SKM-1 treated with dmso at 0.1 percent for 144 hours (cell line): Measurements from ENCODE around the gene PLCB1.
"Not testable (repeated sequence)": the region's sequence is repeated elsewhere in the genome, so short reads cannot be mapped to it uniquely, and the experiment has no call there.

ENCODE experiments used
- DNase-seq: peaks from one replicate; lab custom pipeline; 2025; ENCODE audit not compliant: unreplicated experiment; lab: John Stamatoyannopoulos, UW

The PLCB1 gene

DNA sequence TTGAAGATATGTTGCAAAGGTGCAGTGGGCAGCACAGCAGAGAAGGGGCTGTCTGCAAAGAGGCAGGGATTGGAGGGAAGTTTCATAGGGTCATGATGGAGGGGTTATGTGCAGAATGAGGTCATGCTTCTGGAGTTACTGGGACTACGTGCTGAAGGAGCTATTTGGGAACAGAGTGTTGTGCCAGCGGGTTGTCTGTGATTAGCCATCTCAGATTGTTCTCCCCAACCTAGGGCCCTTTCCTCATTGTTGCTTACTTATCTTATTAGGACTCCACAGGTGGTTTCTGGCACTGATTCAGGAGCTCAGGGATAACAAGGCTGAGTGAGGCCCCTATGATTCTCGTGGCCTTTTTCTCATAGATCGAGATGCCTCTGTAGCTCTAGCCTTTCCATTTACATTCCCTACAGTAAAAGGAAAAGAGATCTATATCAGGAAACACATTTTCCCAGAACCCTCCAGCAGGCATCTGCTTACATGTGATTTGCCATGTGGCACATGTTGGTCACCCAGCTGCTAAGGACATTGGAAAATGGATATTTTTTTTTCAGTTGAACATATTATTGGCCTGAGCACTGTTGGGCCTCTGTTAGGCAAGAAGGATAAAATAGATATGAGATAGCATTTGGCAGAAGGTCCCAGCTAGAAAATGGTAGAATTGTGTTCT lies 507.2 kb downstream of the PLCB1 start:
- no peak for DNase-seq

DNA sequence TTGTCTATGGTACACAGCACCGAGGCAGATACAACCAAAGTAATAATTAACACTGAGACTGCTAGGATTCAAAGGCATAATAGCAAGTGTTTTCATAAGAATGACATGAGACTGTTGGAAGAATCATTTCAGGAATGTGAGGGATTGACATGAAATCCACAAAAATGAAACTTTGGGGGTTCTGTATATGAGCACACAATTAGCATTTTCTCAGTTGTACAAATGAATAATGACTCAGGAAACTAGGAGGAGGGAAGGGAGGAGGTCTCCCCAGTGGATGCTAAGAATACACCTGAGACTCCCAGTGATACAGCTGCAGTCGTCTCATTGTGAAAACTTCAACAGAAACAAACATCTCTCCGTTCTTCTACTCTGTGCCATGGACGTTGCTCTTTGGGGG lies 508.4 kb downstream of the PLCB1 start:
- DNase-seq = no peak

DNA sequence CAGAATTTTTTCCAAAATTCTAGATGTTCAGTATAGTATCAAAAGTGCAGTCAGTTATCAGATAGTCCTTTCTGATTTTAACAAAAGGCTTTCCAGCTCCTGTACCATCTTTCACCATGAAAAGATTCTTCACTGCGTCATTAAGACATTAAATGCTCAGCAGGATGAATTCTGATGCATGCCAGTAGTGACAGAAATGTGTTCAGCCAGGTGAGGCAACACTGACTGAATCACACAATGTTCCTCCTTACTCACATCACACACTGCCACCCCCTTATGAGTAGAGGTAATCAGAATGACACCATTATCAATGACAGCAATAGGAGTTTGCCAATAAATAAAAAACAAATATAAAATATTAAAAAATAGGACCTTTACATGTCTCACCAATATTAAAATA lies 510.2 kb downstream of the PLCB1 start:
- no peak for DNase-seq

DNA sequence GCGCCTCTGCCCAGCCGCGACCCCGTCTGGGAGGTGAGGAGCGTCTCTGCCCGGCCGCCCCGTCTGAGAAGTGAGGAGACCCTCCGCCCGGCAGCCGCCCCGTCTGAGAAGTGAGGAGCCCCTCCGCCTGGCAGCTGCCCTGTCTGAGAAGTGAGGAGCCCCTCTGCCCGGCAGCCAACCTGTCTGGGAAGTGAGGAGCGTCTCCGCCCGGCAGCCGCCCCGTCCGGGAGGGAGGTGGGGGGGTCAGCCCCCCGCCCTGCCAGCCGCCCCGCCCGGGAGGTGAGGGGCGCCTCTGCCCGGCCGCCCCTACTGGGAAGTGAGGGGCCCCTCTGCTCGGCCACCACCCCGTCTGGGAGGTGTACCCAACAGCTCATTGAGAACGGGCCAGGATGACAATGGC lies 512.4 kb downstream of the PLCB1 start:
- DNase-seq = not testable (repeated sequence)

DNA sequence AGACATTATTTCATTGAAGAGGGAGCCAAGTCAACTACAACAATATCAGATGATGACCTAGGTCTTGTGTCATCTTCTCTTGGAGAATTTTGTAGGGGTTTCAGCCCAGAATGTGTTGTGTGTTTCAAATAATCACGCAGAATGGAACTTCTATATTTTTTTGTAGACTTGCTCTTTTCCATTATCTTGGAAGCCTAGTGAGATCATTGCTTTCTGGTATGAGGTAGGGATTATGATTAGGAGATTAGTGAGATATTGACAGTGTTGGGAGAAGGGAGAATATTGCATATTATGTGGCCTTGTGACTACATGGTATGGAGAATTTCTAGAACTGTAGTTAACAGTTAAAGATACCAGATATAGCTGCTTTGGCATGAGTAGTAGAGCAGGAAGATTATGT lies 513.3 kb downstream of the PLCB1 start:
- DNase-seq = no peak

DNA sequence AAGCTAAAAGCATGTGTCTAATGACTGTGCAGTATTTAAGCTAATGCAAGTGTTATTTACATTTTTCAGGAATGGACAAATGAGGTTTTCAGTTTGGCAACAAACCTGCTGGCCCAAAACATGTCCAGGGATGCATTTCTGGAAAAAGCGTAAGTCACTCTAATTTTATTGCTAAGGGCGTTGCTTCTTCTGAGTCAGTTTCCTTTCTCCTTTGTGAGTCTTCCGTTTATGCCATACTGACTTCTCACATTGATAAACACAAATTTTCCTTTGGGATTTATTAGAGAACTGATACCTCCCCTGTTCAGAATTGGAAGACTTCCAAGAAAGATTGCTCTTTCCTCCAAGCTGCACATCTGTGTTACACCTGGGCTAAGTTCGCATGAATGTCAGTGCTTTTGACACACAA lies 514.0 kb downstream of the PLCB1 start:
- DNase-seq = no peak

DNA sequence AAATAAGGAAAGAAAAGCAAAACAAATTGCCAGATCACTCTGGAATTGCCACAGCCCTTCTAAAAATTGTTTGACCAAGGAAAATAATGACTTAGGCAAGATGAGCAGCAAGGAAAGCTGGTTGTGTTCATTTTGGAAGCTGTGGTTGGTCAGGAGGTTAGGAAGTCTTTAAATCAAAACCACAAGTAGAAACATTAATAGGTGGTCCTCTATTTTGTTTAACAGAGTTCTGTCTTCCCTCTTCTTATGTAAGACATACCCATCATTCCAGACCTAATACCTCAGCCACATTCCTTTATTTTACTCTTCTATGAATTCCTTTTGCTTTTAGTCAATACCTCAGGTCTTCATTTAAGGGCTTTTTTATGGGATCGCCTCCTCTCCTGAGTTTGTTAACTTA lies 514.6 kb downstream of the PLCB1 start:
- DNase-seq = no peak

DNA sequence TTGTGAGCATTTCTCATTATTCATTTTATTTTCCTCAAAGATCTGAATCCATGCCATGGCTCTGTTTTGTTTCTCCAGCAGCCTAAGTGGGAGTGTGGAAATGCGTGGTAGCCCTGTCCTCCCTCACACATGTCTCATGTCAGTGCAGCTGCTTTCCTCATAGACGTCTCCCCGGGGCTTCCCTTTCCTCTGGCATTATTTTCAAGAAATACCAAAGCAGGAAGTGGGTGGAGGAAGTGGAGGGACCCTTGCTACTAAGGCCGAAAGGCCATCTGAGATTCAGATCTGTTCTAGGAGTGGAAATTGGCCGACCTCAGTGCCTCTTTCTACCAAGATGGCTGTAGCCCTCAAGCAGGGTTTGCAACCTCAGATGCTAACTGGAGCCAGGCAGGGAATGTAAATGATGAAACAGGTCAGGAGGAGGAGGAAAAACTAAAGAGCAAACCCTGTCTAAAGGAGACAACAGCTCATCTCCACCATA lies 515.9 kb downstream of the PLCB1 start:
- DNase-seq = no peak

DNA sequence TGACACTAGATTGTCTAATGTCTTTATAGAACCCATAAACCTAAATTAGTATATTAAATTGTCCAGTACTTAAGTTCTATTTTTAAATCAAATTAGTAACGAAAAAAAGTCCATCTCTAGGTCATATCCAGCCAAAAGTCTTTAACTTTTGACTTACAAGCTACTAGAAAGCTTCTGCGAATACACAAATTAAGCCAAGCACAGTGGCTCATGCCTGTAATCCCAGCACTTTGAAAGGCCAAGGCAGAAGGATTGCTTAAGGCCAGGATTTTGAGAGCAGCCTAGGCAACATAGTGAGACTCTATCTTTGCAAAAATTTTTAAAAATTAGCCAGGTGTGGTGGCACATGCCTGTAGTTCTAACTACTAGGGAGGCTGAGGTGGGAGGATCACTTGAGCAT lies 516.4 kb downstream of the PLCB1 start:
- DNase-seq = no peak

DNA sequence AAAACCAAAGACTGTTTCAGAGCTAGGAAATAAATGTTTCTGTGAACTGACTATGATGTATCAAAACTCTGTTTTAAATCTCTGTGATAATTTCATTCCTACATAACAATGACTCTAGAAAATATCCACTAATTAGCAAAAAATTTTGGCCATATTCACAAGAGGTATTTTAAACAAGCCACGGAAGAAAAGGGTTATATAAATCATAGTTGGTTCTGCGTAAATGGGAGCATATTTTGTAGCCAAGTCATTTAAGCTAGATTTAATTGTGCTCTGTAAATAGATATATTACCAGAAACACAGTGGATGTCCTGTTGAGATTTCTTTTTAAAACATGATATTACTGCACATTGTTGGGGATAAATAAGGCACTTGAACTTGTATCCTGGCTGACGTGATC lies 520.3 kb downstream of the PLCB1 start:
- DNase-seq = no peak

DNA sequence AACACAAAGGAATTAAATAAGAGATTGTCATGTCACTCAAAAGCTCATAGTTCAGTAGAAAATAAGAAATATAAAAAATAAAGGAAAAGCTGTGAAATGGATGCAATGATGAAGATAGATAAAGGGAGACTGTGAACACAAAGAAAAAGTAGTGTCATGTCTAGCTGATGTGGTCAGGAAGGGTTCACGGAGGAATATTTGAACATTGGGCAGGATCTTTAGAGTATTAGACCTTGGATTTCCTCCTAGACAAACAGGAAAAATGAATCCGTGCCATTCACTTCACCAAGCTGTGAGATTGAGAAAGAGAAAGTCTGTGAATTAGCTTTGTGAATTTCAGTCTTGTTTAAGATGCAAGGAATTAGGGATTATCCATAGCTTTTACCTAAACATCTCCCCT lies 522.4 kb downstream of the PLCB1 start:
- no peak for DNase-seq

DNA sequence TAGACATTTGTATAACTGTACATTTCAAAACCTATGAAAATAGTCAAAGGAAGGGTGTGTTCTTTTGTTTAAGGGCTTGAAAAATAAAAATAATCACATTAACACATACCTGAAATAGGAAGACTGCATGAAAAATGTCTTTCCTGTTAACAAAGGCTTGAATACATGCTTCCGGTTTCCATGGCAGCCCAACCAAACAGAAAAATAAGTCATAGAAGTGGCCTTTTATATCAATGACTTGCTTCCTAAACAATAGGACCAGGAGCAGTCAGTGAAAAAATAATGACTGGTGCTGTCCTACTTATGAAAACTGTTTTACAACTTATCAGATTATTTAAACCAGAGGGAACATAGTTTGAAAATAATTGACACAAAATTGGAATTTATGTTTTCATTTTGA lies 524.3 kb downstream of the PLCB1 start:
- no peak for DNase-seq

DNA sequence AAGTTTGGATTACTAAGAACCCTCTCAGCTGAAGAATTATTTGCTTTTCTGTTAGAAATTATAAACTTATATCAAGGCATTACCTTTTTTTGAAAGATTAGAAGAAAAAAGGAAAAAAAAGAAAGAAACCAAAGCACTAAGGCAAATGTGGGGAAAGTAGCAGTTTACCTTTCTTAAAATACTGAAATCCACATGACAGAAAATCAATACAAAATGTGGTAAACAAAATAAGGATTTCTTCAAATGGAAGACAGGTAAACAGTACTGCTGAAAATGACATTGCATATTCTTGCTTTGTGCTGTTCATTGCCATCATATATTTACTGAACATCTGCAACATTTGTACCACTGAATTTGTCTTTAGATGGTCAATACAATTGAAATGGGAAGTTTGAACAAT lies 525.6 kb downstream of the PLCB1 start:
- DNase-seq = no peak

DNA sequence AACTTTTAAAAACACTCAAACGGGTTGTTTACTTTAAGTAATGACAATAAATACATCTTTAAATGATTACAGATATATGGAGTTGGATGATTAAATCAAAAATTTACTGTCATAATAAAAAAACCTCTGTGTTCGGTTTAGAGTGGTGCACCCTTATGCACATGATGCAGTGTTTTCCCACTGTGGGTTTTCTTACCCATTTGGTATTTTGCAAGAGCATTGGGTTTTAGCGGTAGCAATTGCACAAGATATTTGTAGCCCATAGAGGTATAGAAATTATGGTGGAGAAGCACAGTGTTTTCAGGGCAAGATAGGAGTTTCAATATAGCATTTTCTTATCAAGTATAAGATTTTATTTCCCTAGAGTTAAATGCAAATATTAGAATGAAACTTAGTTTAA lies 526.0 kb downstream of the PLCB1 start:
- no peak for DNase-seq

DNA sequence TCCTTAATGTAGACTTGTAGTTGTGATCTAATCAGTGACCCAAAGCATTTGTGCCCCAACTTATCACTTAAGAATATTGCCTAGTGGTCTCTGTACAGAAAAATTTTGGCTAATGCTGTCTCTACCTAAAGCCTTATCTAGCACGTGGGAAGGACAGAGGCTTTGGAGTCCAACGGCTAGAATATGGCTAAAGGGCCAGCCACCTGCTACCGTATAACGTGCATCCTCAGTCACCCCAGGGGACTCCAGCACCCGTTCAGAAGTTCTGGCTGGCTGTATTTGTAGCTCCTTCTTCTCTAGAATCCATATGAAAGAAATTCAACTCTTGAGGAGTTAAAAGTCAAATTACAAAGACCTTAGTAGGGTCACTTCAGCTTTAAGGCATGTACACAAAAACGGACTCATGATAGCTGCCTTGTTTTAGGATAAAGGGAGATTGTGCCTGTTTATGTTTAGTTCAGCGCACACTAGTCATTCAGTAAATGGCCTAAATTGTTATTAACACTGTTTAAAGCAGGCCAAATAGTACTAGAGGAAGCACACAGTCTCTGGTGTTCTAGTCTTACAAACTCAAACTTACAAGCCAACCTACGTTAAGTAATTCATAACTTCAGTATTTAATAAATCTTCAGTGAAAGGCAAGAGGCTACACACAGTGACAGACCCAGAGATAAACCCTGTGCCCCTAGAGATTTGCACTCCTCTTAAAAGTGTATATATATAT lies 529.3 kb downstream of the PLCB1 start:
- DNase-seq = no peak

DNA sequence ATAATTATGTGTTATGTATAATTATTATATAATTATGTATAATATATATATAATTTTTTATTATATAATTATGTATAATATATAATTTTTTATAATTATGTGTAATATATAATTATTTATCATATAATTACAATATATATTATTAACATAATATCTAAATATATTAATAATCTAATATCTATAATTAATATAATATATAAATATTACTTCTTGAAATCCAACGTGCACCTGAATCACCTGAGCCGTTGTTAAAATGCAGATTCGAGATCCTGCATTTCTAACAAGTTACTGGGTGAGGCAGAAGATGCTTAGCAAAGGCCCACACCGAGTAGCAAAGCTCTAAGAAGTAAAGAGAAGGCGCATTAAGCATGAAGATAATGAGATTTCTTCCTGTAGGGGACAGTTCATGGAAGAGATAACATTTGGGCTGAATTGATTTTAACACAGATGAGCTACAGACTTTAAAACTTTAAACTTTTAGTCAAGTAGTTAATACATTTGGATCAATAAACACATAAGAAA lies 530.4 kb downstream of the PLCB1 start:
- DNase-seq = no peak

DNA sequence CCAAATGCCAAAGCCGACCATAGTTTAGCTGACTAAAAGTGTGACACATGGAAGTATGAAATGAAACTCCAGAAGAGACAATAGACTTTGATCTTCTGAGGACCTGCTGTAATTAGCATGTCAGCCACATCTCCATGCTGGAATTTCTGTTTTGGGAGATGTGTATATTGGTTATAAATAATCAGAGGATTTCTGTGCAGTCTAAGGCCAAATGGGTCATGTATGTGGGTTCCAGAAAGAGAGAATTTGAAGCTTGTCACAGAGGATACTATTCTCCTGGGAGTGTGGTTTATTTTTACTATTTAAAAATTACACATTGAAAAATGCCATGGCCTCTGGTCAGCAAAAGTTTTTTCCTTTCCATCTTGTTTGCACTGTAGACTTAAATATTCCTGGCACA lies 531.4 kb downstream of the PLCB1 start:
- DNase-seq = no peak

DNA sequence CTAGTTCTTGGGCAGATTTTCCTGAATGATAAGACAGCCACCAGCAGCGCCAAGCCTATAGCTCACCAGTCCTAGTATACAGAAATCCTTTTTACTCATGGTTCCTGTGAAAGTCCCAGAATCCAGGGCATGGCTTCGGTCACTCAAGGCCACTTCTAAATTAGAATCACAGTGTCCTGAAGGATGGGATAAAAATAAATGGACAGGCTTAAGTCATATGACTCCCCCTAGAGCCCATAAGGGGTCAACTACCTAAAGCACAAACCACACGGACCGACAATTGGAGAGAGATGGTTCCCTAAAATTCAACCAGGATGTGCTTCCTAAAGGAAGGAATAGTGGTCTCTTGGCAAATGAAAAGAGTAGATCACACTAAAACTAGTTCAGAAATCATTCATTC lies 532.7 kb downstream of the PLCB1 start:
- no peak for DNase-seq

DNA sequence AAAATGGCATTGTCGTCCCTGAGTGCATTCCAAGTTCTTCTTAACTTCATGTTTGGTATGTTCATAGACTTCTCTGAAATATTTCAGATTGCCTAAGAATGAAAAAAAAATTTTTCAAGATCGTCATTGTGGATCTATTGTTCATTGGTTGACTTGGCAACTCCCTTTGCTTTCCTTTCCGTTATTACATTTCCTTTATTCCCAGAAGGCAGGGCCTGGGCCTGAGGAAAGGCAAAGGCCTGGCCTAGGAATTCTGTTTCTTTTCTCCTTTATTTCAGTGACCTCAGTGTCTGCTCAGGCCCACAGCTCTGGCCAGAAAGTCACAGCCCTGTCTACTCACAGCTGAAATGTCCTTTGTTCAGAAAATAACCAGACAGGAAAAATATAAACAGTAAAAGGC lies 535.2 kb downstream of the PLCB1 start:
- DNase-seq = no peak

DNA sequence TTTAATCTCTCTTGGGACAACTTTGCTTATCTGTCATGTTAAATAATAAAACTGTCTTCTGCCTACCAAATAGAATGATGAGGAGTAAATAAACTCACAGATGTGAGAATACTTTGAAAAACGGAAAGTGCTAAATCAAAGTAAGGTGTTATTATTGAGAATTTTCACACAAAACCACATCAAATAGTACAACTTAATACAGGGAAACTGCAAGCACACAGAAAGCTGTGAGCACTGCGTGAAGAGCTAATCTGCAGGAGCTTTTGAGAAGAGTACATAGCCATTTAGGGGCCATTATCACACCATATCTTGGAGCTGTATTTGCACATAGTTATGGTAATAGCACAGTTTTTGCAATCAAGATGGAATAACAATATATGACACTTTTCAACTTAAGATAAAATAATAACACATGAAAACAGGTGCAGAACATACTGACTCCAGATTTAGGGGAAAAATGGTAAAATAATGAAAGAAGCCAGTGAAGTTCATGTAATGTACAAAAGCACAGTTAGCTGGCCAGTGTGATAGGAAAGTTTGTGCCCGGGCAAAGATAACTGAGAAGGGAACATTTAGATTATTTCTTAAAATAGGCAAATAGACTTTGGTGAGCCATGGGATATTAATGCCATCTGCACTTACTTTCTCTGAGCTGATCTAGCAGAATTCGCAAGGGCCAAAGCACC lies 538.3 kb downstream of the PLCB1 start:
- DNase-seq = no peak

DNA sequence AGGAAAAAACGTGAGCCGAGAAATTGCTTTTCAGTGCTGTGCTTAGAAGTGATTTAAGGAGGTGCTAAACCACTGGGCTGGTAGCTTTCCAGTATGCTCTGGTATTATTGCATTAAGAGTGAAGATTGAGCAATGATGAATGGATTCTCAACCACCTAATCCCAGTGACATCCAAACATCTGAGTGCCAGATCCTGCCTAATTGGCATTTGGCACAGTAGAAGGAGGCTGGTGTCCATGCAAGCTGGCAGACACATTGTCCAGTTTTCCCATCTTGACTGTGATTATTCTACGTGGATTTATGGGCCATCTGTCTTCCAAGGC lies 538.8 kb downstream of the PLCB1 start:
- no peak for DNase-seq

DNA sequence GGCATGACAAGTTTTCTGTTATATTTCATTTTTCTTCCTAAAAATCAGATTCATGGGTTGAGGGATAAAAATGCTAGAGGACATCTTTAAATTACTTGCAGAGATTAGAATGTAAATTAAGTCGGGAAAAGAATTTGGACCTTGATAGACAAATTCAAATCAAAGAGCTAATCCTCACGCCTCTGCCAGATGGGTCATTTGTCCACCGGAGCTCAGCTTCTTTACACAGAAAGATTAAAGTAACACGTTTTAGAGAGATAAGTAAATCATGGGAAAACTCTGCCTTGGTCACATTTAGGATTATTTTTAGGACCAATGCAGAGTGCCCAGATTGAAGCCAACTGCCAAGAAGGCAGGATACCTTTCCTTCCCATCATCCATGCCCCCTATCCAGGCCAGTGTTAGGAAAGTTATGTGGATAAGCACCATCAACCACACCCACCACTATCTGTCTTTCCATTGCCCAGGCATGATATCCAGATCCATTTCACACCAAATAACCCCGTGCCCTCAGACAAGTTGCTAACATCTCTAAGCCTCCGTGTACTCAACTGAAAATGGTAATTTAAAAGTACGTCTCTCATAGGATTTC lies 539.4 kb downstream of the PLCB1 start:
- DNase-seq = no peak
